Activated CD4-positive, alpha-beta T cell treated with anti-CD3 and anti-CD28 coated beads, Interleukin-2, amount 50 U/mL, for 4 hours (primary cell): Measurements from ENCODE around the gene ZNF532.

Source experiments
- DNase-seq, 2 experiments: peaks; one replicate each; pipeline ENCODE4 v3.0.0-alpha.2; 2020

ZNF532 gene

DNA sequence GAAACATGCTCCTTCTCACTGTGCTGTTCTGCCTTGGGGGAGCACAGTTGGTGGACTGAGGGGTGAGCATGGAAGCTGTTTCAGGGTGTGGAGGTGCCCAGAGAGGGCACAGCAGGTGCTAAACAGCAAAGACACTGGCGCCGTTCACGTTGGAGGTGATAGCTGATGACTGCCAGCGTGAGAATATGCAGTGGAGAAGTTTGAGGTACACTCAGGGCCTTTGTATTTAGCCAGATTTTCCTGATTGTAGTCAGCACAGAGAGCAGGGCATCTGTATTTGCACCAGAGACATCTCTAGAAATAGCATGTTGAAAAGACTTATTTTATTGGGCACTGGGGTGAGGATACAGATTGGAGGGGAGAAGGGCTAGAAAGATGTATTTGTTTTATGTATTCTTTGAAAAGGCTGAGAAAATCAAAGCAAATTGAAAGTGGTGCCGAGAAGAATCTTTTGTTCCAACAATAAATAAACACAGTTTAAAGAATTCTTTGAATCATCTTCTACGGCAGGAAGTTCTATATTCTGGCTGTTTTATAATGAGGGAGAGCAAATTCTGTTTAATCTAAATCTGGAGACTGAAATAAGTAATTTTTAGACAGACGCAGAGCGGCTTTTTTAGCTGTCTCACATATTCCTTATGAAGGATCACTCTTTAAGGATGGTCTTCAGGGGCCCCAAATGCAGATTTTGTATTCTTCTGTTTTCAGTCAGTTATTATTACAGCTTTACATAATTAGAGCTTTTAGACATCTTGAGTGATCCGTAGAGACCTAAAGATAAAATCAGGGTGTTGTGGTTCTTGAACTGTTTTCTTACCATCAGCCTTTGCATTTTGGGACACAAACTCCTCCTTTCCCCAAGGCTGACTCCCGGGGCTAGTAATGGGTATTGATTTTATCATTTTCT is 7.1 kb downstream of the ZNF532 start:
- no peak for DNase-seq

DNA sequence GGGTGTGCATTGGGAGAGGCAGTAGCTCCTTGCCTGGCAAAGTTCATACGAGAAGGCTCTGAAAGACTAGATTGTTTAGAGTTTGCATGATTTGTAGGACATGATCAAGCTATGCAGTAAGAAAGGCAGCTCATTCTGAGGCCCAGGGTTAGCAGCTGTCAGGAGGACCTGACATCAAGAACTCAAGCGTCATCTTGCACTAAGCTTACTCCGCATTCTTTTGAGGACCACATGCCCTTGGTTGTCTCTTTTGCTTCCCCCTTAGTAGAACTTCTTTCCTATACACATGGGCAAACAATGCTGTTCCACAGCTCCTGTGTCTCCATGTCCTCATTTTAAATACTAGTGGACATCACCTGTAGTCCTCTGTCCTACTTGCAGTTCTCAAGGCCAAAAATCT is 14.0 kb downstream of the ZNF532 start:
- DNase-seq, result no peak

DNA sequence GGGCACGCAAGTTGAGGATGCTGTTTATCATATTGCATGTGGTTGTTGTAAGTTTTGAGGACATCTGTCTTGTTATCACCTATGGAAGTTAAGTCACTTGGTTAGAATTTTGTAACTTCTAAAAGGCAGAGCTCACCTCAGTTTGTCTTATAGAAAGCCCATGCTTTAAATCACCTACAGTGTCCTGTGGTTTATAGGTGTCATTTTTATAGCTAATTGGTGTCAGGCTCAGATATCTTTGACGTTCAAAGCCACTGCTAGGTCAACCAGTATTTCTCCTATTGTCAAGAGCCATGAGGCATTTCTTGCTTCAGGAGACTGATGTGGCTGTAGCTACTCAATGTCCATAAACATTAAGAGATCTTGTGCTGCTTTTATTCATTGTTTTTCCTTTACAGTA is 16.8 kb downstream of the ZNF532 start:
- DNase-seq, result no peak

DNA sequence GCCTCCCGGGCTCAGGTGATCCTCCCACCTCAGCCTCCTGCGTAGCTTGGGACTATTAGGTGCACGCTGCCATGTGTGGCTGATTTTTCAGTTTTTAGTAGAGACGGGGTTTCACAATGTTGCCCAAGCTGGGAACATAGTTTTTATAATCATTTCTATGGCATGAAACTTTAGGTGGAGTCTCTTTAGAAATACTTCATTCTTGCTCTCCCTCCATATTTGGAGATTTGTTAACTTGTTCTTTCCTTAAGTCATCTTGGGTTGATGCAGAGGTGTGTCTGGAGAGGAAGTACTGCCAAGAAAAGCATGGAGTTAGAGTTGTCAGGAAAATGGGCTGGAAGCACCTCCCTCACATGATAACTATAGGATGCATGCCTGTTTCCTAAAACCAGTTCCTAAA is 17.4 kb downstream of the ZNF532 start:
- DNase-seq, result no peak

DNA sequence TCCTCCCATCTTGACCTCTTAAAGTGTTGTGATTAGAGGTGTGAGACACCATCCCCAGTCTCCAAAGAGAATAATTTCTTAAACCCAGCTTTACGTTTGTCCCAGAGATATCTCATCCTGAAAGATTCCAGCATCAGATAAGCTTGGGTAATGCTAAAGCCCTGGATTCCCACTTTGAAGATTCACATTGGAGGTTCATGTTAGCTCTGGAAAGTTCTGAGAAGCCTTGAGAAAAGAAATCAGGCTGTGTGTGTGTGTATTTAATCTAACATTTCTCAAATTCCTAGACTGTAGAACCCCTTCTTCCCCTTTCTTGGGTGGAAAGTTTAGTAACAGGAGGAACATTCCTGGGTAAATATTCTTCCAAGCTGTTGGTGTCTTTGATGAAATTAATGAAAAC is 18.0 kb downstream of the ZNF532 start:
- DNase-seq, result no peak

DNA sequence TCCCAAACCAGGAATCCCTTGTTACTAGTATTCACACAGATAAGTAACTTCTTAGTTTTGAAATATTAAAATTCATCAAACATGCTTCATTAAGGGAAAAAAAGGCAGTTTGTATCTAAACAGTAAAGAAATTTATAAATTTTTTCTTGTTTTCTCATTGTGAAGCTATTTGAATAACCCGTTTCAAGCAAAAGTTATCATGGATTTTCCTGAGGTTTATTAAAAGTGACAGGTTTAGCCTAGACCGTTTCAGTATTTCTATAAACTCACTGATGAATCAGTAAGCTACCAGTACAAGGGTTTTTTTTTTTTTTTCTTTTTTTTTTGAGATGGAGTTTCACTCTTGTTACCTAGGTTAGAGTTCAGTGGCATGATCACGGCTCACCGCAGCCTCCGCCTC is 20.0 kb downstream of the ZNF532 start:
- no peak for DNase-seq

DNA sequence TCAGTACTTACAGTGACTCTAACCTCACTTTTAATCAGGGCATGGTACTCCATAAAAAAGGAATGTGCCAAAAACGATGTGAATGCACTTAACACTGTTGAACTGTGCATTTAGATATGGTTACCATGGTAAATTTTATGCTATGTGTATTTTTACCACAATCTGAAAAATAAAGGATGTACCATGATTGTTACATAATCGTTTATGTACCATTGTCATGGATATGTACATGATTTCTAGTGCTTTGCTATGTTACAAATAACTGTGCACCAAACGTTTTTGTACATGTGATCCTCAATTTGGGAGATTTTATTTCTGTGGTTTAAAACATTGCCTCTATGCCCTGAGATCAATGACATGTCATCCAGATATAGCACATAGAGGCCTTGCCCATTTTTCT is 21.8 kb downstream of the ZNF532 start:
- no peak for DNase-seq

DNA sequence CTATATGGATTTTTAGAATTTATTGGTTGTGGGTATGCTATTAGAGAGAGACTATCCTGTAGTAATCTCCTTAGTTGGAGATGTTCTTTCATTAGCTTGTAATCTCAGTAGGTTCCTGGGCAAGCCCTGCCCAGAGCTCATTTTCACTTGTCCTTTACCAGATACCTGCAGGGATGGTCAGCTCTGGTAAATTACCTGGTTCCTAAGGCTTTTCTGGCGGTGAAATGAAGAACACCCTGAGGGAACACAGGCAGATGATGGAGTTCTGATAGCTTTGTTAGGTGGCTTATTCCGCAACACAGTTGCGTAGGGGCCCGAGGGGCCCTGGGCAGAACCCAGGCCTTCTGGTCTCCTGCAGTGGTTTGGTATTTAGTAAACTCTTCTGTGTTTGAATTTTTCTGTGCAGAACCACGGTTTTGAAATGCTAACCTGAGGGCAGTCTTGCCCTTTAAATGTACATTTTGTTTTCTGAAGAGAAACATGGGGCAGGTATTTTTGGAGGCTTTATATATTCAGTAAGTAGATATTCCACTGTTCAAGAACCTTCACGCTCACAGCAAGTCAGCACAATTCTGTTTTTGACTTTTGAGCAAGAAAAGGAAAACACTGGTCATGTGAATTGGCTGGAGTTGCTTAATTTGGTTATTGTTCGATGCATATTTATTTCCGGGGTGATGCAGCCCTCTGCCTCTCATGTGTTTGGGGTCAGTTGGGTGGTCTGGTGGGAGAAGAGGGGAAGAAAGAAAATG is 22.4 kb downstream of the ZNF532 start:
- no peak for DNase-seq

DNA sequence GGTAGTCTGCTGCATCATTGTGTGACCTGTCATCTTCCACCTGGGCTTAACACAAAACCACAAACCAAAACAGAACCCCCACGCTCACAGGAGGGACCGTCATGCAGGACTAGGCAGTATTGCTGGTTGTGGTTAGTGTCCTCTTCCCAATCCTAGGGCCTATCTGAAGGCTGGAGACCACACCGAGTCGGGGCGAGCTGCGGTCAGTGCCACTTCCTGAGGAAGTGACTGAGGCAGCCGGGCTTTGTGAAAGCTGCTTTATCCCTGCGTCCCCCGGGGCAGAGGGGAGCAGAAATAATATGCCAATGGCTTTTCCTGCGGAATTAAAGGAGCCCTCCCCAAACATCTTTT is 22.9 kb downstream of the ZNF532 start:
- no peak for DNase-seq

DNA sequence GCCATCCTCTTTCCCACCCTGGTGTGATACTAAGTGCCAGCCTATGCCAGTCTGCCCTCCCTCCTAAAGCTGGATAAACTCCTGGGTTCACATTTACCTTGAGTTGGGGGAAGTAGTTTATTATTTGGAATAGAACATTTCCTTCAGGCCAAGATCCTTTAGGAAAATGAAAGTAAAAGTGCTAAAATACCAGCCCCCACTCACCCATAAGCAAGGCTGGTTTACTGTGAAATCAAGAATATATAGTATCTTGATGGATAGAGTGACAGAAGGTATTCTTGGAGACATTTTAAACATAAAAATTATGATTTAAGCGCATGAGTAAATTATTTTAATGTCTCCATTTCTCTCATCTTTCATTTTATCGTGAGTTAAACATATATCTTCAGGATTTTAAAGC is 27.1 kb downstream of the ZNF532 start:
- DNase-seq, result no peak

DNA sequence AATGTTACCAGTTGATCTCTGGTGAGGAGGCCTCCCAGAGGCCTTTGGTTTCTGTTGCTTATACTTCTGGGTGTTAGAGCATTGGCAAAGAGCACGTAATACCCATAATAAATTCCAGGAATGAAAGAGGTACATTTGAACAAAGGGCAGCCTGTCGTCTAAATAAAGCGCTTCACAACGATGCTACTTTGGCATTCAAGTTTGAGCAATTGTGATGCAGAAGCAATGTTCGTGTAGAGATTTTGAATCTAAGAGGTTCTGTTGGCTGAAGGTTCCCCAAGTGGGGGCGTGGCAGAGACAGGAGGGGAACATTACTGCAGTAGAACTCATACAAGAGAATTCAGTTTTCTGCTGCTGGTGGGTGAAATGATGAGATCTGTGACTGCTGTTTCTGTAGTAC is 27.8 kb downstream of the ZNF532 start:
- no peak for DNase-seq

DNA sequence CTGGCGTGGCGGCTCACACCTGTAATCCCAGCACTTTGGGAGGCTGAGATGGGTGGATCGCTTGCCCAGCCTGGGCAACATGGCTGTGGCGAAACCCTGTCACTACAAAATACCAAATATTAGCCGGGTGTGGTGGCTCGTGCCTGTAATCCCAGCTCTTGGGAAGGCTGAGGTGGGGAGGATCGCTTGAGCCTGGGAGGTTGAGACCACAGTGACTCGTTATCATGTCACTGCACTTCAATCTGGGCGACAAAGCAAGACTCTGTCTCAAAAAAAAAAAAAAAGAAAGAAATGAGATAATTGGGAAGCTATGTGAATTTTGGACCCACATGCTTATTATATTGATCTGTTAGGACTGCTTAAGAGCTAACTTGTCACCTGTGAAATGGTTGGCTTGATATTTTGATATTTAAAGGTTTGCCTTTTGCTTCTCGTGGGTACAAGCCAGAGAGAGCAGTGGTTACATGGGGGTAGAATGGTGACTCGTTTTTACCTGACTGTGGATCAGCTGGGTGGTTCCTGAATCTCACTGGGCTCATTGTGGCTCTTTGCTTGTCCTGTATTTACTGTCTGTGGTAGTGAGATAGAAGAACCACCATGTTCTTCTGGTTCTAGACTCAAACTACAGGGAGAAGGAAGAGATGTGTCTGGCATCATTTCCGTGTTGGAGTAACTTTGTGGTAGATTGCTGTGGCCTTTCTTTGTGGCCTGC is 28.9 kb downstream of the ZNF532 start:
- no peak for DNase-seq

DNA sequence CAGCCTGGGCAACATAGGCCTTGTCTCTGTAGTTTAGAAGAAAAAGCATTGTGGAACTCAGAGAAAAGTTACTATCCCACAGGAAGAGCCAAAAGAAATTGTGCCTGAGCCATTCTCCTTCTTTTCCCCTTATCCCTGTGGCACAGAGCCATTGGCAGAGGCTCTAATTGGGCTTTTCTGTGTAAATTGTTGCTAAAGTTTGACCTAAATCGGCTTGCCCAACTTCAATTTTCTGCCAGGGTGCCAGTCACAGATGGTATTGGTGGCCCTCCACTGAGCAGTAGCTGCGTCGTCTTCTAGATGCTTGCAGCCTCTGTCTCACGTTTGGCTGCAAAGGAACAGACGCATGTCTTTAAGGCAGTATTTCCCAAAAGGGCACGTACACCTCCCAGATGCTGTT is 30.3 kb downstream of the ZNF532 start:
- no peak for DNase-seq

DNA sequence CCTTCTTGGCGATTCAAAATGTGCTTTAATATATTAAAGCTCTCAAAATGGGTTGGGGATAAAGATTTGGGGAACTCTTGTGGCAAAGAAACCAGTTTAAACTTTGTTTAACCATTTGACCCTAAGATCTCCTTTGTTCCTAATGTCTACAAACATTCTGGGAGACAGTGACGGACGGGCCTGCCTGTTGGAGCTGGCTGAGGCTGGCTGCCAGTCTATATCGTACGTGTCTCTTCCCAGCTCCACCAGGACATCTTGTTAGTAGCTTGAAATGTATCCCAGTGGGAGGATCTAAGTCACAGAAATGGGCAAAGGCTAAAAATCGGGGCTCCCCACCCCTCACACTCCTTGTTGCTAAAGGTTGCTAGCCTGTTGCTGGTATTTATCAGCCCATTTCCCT is 30.7 kb downstream of the ZNF532 start:
- DNase-seq, result no peak

DNA sequence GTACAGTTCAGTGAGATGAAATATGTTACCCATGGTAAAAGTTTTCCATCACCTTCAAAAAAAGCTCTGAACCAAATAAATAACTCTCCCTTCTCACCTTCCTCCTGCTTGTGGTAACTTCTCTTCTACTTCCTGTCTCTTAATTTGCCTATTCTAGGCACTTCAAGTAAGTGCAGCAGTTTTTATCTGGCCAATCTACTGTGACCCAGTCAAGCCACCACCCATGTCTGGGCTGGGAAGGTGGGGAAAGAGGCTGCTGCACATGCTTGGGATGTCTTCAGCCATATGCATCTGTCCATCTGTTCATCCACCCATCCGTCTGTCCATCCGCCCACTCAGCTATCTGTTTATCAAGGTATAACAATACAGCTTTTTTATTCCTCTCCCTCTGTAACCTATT is 31.6 kb downstream of the ZNF532 start:
- DNase-seq, result no peak

DNA sequence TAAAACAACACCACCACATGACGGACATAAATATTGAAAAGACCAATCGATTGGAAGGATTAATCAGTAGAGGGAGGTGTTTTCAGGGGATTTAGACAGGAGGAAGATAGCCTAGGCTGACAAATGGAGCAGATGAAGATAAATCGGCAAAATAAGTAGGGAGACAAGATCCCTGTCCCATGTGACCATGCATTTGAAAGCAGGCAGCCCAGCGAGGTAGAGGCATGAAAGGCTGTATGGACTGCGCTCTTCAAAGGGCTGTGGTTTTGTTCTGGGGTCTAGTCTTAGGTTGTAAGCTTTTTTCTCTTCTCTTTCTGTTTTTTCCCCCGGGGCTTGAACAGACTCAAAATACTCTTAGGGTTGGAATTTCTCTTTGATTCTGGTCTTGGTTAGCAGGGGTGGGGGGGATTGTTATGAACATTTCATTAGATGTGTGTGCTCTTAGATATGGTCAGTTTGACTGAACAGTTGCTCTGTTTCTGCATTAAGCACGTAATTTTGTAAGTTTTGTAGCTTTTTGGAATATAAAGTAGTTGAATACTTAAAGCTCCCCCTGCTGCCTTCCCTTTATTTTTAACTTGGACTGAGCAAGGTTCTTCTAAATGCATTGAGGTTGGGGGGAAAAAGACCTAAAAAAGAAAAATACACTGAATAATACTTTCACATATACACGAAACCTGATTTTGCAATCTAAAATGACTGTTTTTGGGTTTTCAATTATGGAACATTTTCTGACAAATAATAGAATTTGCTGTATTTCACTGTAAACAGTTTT is 32.2 kb downstream of the ZNF532 start:
- DNase-seq, result no peak

DNA sequence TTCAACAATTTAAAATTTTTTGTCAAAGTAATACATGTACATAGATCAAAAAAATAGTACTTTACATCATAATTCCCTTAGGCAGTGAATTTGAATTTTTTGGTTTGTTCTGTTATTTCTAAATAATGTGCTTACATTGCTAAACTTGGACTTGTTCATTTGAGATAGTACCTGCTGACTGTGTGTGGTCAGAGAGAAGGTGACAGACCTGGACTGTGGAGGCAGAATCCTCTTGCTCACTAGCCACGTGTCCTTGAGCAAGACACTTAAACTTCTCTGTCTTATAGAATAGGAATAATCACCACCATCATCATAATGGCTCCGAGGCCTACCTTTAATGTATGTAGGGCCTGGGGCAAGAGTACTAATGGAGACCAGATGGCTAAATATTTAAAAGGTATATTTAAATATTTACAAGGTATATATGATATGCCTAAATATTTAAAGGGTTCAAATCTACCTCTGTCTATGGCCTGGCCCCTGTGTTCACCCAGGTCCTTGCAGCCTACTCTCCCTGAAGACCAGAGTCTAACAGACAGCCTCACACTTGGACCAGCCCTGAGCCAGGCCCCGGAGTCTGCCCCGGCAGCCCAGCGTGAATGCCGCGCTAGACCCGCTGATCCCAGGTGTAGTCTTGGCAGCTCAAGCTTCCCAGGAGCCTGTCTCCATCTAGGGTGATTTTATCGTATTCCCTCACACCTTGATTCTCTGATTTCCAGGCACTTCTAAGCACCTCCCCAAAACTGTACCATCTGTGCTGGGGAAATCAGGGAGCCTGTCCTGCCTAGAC is 33.5 kb downstream of the ZNF532 start:
- DNase-seq, result no peak

DNA sequence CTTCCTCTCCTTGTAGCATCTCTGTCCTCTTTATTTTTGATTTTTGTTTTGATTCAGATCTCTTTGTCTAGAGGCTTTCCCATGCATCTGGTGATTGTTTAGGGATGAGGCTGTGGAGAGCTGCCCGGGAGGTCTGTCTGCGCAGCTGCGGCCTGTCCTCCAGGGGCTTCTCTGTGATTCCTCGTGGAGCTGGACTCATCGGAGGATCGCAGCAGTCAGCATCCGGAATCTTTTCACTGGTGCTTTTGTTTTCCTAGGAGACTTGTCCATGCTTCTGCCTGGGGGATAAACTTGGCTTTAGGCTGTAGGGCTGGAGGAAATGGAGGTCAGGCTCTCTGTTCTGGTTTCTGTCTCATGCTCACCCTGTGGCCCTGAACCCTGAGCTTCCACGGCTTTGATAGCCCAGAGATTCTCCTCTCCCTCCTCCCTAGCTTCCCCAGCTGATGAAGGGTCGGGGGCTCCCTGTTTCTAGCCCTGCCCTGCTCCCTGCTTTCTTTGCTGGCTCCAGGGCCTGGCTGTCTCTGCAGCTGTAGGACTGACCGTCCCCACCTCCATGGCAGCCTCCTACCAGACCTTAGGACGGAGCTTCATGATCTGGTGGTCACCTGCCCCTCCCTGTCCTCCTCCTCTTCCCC is 35.5 kb downstream of the ZNF532 start:
- no peak for DNase-seq

DNA sequence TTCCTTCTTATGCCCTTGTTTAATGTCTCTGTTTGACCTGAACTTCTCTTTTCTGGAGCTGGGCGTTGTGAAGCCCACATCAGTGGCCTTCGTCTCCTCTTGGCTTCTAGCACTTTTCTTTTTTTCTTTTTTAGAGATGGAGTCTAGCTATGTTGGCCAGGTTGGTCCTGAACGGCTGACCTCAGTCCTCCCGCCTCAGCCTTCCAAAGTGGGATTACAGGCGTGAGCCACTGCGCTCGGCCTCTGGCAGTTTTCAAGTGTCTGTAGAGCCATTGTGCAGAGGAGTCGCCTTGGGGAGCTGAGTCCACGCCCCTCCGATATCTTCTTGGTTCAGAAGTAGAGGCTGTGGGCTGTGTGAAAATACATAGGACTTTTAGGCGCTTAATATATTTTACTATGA is 36.5 kb downstream of the ZNF532 start:
- no peak for DNase-seq

DNA sequence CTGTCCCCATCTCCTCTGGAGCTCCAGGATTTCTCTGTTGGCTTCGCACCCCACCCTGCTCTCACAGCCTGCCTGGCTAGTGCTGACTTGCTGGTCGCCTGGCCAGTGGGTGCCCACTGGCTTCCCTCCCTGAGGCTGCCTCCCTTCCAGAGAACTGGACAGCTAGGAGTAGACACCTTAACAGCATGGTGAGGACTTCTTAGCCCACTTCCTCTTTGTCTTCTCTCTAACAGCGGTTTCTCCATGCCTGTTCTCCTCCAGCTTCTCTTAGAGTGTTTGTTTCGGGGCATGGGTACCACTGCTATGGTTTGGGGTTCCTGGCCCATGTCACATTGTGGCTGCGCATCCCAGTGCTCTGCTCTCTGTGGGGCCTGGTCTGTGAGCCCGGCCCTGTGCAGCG is 37.1 kb downstream of the ZNF532 start:
- DNase-seq, result no peak

DNA sequence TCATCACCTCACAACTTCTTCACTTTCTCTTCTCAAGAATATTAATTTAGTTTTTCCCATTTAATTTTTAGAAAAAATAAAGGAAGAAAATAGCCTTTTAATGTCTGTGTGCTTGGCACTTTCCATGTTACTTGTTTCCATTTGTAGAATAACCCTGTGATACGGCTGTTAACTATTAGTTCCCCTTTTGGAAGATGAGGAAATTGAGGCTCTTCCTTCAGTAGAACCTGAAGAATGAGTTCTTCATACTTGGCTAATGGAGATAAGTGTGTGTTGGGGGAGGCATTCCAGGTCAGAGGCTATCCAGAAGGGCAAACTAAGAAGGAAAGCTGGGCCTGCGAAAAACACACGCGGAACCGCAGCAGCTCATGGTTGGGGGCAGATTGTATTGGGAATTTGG is 38.3 kb downstream of the ZNF532 start:
- no peak for DNase-seq

DNA sequence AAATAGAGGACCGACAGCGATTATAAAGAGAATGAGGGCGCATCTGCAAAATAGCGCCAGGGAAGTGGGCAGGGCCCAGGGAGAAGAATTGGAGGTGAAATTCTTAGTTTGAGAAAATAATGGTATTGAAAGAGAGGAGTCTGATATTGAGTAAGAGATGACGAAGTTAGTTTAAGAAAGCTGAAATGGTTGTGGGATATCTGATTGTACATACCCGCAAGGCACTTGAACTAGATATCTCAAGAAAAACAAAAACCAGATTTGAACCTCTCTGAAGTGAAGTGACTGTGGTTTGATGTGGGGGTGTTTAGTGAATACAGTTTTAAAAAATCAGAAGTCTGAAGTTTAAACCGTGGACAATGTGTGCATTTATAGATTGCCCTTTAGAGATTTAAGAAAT is 38.9 kb downstream of the ZNF532 start:
- no peak for DNase-seq
